Erythroblast (primary cell): ENCODE data around the gene RRAS2.
"Not testable (repeated sequence)": the region's sequence is repeated elsewhere in the genome, so short reads cannot be mapped to it uniquely, and the experiment has no call there.

Source experiments
- GATA1 ChIP-seq: IDR thresholded peaks from 2 replicates; pipeline ENCODE4 v1.6.1; 2011; ENCODE audit warnings: low read depth, mild to moderate bottlenecking, control low read depth, low read length, moderate library complexity
- POLR2A ChIP-seq: IDR thresholded peaks from 2 replicates; pipeline ENCODE4 v1.6.1; 2011; ENCODE audit warnings: mild to moderate bottlenecking, low read length

DNA sequence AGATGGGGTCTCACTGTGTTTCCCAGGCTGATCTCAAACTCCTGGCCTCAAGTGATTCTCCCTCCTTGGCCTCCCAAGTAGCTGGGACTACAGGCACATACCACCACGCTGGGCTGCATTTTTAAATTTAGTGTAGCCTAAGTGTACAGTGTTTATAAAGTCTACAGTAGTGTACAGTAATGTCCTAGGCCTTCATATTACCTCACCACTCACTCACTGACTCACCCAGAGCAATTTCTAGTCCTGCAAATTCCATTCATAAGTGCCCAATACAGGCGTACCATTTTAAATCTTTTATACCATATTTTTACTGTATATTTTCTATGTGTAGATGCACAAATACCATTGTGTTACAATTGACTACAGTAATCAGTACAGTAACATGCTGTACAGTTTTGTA lies 47.1 kb upstream of the RRAS2 start:
- not testable (repeated sequence) for TF ChIP-seq POLR2A, GATA1
